KMS-11 (cell line): Measurements from ENCODE around the gene DUSP8.
"Not testable (repeated sequence)": the region's sequence is repeated elsewhere in the genome, so short reads cannot be mapped to it uniquely, and the experiment has no call there.

Experiments used
- H2AFZ ChIP-seq: fragments of 200-600 bp; sonication (generic); 2 replicates; pipeline ENCODE4 v1.6.1; 2016; ENCODE audit warnings: antibody characterized with exemption, mixed run types, low read depth
- H3K27ac ChIP-seq: fragments of 200-600 bp; sonication (generic); 2 replicates; pipeline ENCODE4 v1.6.1; 2016; ENCODE audit warnings: mild to moderate bottlenecking, mixed run types
- H3K27me3 ChIP-seq: fragments of 200-600 bp; sonication (generic); 2 replicates; pipeline ENCODE4 v1.6.1; 2017; ENCODE audit warnings: mild to moderate bottlenecking, low read depth, mixed run types, moderate library complexity; ENCODE audit not compliant: insufficient read depth
- H3K36me3 ChIP-seq: fragments of 200-600 bp; sonication (generic); 2 replicates; pipeline ENCODE4 v1.6.1; 2017; ENCODE audit warnings: mild to moderate bottlenecking, mixed run types; ENCODE audit not compliant: insufficient read depth
- H3K4me1 ChIP-seq: fragments of 200-600 bp; sonication (generic); 2 replicates; pipeline ENCODE4 v1.6.1; 2016; ENCODE audit warnings: mild to moderate bottlenecking, low read depth, mixed run types; ENCODE audit not compliant: poor library complexity, severe bottlenecking
- H3K4me2 ChIP-seq: fragments of 200-600 bp; sonication (generic); 2 replicates; pipeline ENCODE4 v1.7.0; 2016; ENCODE audit warnings: mild to moderate bottlenecking, mixed run types
- H3K4me3 ChIP-seq: fragments of 200-600 bp; sonication (generic); IDR thresholded peaks from 2 replicates; pipeline ENCODE4 v1.6.1; 2017; ENCODE audit warnings: low read depth, low read length, mixed read lengths; ENCODE audit not compliant: insufficient read depth
- H3K79me2 ChIP-seq: fragments of 200-600 bp; sonication (generic); 2 replicates; pipeline ENCODE4 v1.6.1; 2016; ENCODE audit warnings: low read depth, mixed run types; ENCODE audit not compliant: insufficient read depth
- H3K9ac ChIP-seq: fragments of 200-600 bp; sonication (generic); 2 replicates; pipeline ENCODE4 v1.6.1; 2016; ENCODE audit warnings: mild to moderate bottlenecking, mixed run types
- H4K20me1 ChIP-seq: fragments of 200-600 bp; sonication (generic); 2 replicates; pipeline ENCODE4 v1.6.1; 2016; ENCODE audit warnings: mild to moderate bottlenecking, mixed run types; ENCODE audit not compliant: insufficient read depth
- TF ChIP-seq, protein P1 (sequence below): fragments of 200-600 bp; sonication (generic); conservative IDR thresholded peaks from 2 replicates; pipeline ENCODE4 v1.6.1; 2017; ENCODE audit warnings: low read depth, mild to moderate bottlenecking, antibody characterized with exemption, low read length, moderate library complexity, mixed read lengths

The DUSP8 gene

DNA sequence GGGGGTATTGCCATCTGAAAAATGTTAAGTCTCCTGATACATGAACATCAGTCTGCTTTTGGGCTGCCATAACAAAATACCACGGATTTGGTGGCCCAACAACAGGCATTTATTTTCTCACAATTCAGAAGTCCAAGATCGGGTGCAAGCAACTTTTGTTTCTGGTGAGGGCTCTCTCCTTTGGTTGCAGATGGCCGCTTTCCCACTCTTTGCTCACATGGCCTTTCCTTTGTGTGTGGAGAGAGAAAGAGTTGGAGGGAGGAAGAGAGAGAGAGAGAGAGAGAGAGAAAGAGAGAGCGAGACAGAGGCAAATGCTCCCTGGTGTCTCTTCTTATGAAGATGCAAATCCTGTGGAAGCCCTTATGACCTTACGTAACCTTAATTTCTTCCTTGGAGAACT, 28.6 kb upstream of the DUSP8 start:
- TF ChIP-seq, protein P1, sequence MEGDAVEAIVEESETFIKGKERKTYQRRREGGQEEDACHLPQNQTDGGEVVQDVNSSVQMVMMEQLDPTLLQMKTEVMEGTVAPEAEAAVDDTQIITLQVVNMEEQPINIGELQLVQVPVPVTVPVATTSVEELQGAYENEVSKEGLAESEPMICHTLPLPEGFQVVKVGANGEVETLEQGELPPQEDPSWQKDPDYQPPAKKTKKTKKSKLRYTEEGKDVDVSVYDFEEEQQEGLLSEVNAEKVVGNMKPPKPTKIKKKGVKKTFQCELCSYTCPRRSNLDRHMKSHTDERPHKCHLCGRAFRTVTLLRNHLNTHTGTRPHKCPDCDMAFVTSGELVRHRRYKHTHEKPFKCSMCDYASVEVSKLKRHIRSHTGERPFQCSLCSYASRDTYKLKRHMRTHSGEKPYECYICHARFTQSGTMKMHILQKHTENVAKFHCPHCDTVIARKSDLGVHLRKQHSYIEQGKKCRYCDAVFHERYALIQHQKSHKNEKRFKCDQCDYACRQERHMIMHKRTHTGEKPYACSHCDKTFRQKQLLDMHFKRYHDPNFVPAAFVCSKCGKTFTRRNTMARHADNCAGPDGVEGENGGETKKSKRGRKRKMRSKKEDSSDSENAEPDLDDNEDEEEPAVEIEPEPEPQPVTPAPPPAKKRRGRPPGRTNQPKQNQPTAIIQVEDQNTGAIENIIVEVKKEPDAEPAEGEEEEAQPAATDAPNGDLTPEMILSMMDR = no peak
- Histone ChIP-seq H3K79me2 (no peaks in the 10 kb centered on the region), H4K20me1 (no peaks in the 10 kb centered on the region), H3K4me2 (no peak overlapping the region), H3K36me3 (no peaks in the 10 kb centered on the region), H2AFZ (no peak overlapping the region), H3K9ac (no peak overlapping the region), H3K27me3 (peaks cover 85% of the 10 kb centered on the region), H3K4me1 (peaks cover under 1% of the 10 kb centered on the region), H3K27ac (no peak overlapping the region), H3K4me3 (no peak overlapping the region)

DNA sequence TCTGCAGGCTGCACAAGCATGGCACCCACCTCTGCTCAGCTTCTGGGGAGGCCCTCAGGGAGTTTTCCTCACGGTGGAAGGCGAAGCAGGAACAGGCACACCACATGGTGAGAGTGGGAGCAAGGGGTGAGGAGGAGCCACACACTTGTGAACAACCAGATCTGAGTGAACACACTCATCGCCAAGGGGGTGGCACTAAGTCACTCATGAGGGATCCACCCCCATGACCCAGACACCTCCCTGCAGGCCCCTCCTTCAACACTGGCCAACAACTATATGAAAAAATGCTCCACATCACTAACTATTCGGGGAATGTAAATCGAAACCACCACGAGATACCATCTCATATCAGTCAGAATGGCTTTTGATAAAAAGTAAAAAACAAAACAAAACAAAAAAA, 26.7 kb upstream of the DUSP8 start:
- no peak overlapping the region for H3K4me2 ChIP-seq
- TF ChIP-seq, protein P1 = no peak
- no peak overlapping the region for H2AFZ ChIP-seq
- peaks cover 84% of the 10 kb centered on the region for H3K27me3 ChIP-seq
- H4K20me1 ChIP-seq = no peaks in the 10 kb centered on the region
- no peak overlapping the region for H3K27ac ChIP-seq
- no peaks in the 10 kb centered on the region for H3K36me3 ChIP-seq
- H3K4me1 ChIP-seq = no peaks in the 10 kb centered on the region
- H3K79me2 ChIP-seq = no peaks in the 10 kb centered on the region
- H3K9ac ChIP-seq = no peak overlapping the region
- H3K4me3 ChIP-seq = no peak overlapping the region

- H2AFZ ChIP-seq, H4K20me1 ChIP-seq, H3K36me3 ChIP-seq, H3K9ac ChIP-seq, H3K4me1 ChIP-seq, H3K27ac ChIP-seq, H3K4me3 ChIP-seq, H3K4me2 ChIP-seq, H3K79me2 ChIP-seq: not testable (repeated sequence)
- peaks cover 85% of the 10 kb centered on the region for H3K27me3 ChIP-seq
Measured at GRCh38 chr11:1598406-1598805, 26.3 kb upstream of the DUSP8 start.

DNA sequence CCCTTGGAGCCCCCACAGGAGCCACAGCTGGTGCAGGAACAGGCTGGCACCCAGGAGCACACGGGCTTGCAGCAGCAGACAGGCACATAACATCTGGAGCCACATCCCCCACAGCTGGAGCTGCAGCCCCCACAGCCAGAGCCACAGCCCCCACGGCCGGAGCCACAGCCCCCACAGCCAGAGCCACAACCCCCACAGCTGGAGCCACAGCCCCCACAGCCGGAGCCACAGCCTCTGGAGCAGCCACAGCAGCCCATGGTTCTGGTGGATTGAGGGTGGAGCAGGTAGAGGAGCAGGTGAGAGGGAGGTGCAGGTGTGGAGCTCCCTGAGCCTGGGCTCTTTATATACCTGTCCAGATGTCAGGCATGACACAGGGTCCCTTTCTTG, 25.9 kb upstream of the DUSP8 start, which contains the start of gene KRTAP5-2:
Gene KRTAP5-2, minus strand, starts transcription at position 301 of the 387 bp plus-strand sequence. Its CDS starts 44 bp downstream, at position 257.
- Histone ChIP-seq H3K79me2 (no peaks in the 10 kb centered on the region), H3K4me3 (no peak within 1 kb of the TSS), H3K36me3 (no peaks in the 10 kb centered on the region), H3K4me1 (no peaks in the 10 kb centered on the region), H3K27me3 (peaks cover 85% of the 10 kb centered on the region), H2AFZ (no peak within 1 kb of the TSS), H3K9ac (no peak within 1 kb of the TSS), H3K27ac (no peak within 1 kb of the TSS), H4K20me1 (no peaks in the 10 kb centered on the region), H3K4me2 (no peak within 1 kb of the TSS)
- TF ChIP-seq, protein P1 = no peak

DNA sequence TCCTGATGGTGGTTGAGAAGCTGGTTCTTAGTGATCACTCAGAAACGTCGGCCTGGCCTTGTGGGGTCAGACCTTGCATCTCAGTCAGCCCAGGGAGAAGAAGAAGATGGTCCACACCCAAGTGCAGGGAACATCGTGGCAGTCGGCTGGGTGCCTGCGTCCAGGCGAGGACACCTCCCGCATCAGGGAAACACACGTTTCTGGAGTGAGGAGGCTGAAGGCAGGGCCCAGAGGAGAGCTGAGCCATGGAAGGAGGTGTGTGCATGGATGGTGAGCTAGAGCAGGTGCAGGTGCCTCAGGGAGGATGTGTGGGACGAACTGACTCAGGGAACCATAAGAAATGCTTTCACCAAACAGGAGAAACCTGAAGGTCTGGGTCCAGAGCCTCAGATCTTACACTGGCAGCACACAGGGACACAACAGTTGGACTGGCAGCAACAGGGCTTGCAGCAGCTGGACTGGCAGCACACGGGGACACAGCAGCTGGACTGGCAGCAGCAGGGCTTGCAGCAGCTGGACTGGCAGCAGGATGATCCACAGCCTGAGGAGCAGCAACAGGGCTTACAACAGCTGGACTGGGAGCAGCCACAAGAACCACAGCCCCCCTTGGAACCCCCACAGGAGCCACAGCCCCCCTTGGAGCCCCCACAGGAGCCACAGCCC, 25.4 kb upstream of the DUSP8 start:
- peaks cover 87% of the 10 kb centered on the region for H3K27me3 ChIP-seq
- no peaks in the 10 kb centered on the region for H3K79me2 ChIP-seq
- no peak overlapping the region for H2AFZ ChIP-seq
- no peaks in the 10 kb centered on the region for H3K4me1 ChIP-seq
- no peaks in the 10 kb centered on the region for H4K20me1 ChIP-seq
- H3K4me2 ChIP-seq = no peak overlapping the region
- H3K9ac ChIP-seq = no peak overlapping the region
- no peak overlapping the region for H3K4me3 ChIP-seq
- no peak overlapping the region for H3K27ac ChIP-seq
- no peaks in the 10 kb centered on the region for H3K36me3 ChIP-seq
- TF ChIP-seq, protein P1 = no peak

DNA sequence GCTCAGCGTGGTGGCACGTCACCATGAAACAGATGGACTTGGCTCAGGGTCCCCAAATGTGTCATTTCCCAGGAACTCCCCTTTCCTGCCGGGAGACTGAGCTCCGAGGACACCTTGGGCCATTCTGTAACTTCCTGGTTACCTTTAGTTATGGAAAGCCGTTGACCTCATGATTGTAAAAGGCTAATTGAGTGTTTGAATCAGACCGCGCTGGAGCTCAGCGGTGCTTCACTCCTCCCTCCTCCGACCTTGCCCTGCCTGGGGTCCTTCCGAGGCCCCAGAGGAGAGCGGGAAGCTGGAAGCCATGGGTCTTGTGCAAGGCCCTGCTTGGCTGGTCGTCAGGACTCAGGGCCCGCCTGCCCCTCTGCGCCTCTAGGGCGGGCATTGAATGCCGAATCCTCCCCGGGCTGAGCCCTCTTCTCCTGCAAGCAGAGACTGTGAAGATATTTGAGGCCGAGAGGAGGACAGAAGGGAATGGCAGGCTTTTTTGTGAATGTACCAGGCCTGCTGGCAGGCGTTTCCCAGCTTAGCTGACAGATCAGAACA, 24.6 kb upstream of the DUSP8 start:
- H3K79me2 ChIP-seq, H3K27ac ChIP-seq, H3K4me1 ChIP-seq, H3K36me3 ChIP-seq, H3K4me3 ChIP-seq, H2AFZ ChIP-seq, H3K9ac ChIP-seq, H4K20me1 ChIP-seq, H3K4me2 ChIP-seq: not testable (repeated sequence)
- H3K27me3 ChIP-seq = peaks cover 87% of the 10 kb centered on the region

DNA sequence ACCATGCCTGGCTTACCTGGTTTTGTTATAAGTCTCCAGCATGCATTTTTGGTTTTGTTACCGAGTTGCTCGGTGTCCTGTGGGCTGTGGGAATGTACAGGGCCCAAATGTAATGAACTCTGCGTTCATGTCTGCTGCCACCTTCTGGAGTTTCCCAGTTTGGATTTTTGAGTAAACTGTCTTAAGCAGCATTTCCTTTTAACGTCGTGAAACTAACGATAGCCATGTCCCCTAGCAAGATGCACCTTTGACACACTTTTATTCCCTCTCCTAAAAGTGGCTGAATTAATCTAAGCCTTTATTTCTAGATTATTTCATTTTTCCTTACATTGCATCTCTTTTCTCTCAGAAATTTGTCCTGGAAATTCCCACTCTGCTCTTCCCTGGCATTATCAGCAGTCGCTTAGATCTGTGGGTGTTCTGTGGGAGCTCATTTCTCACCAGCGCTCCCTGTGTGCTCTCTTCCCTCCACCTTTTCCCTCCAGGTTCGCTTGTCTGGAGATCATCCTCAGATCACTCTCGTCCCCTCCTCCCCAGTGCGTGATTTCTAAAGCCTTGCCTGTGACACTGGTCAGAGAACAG, 24.0 kb upstream of the DUSP8 start:
- not testable (repeated sequence) for H4K20me1 ChIP-seq, H3K36me3 ChIP-seq, H3K79me2 ChIP-seq, H3K27ac ChIP-seq, H3K4me2 ChIP-seq, H3K9ac ChIP-seq, H2AFZ ChIP-seq, H3K4me1 ChIP-seq, H3K4me3 ChIP-seq
- peaks cover 85% of the 10 kb centered on the region for H3K27me3 ChIP-seq
